PFSK-1 (cell line): ENCODE results near the gene PRDM1.

Source experiments
- POLR2AphosphoS5 ChIP-seq: IDR thresholded peaks from 2 replicates; pipeline ENCODE4 v1.6.1; 2012; ENCODE audit warnings: low read depth, mild to moderate bottlenecking, control low read depth, low read length, moderate library complexity
- SIN3A ChIP-seq: IDR thresholded peaks from 2 replicates; pipeline ENCODE4 v1.6.1; 2012; ENCODE audit warnings: mild to moderate bottlenecking, low read length, moderate library complexity, borderline replicate concordance; ENCODE audit not compliant: insufficient read depth
- TAF1 ChIP-seq: IDR thresholded peaks from 2 replicates; pipeline ENCODE4 v1.6.1; 2012; ENCODE audit warnings: low read length, control low read depth, borderline replicate concordance; ENCODE audit not compliant: insufficient read depth
- TF ChIP-seq, protein P1 (sequence below), 2 experiments: IDR thresholded peaks; 2 replicates each; pipeline versions ENCODE4 v1.6.1 to v1.8.0; 2011 to 2012; ENCODE audit warnings: low read depth in 2 of 2, low read length in 2 of 2, control low read depth in 1 of 2, inconsistent platforms in 1 of 2, mild to moderate bottlenecking in 1 of 2, moderate library complexity in 1 of 2; ENCODE audit not compliant: insufficient read depth in 1 of 2

GRCh38 chr6:106112433-106112832, 26.3 kb downstream of the PRDM1 start:
- TF ChIP-seq, protein P1, sequence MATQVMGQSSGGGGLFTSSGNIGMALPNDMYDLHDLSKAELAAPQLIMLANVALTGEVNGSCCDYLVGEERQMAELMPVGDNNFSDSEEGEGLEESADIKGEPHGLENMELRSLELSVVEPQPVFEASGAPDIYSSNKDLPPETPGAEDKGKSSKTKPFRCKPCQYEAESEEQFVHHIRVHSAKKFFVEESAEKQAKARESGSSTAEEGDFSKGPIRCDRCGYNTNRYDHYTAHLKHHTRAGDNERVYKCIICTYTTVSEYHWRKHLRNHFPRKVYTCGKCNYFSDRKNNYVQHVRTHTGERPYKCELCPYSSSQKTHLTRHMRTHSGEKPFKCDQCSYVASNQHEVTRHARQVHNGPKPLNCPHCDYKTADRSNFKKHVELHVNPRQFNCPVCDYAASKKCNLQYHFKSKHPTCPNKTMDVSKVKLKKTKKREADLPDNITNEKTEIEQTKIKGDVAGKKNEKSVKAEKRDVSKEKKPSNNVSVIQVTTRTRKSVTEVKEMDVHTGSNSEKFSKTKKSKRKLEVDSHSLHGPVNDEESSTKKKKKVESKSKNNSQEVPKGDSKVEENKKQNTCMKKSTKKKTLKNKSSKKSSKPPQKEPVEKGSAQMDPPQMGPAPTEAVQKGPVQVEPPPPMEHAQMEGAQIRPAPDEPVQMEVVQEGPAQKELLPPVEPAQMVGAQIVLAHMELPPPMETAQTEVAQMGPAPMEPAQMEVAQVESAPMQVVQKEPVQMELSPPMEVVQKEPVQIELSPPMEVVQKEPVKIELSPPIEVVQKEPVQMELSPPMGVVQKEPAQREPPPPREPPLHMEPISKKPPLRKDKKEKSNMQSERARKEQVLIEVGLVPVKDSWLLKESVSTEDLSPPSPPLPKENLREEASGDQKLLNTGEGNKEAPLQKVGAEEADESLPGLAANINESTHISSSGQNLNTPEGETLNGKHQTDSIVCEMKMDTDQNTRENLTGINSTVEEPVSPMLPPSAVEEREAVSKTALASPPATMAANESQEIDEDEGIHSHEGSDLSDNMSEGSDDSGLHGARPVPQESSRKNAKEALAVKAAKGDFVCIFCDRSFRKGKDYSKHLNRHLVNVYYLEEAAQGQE (IDR thresholded peaks at IDR 0.05; ENCODE audit: insufficient read depth in 1 of 2, low read depth in 2 of 2, low read length in 2 of 2): no peak
- TF ChIP-seq POLR2AphosphoS5 (no peak), TAF1 (no peak), SIN3A (no peak)
